GM12874 (cell line): ENCODE measurements around the gene ASPG.

Source experiments
- TF ChIP-seq, protein P1 (sequence below): IDR thresholded peaks from 2 replicates; pipeline ENCODE4 v1.5.1; 2011; ENCODE audit warnings: low read depth, mild to moderate bottlenecking, control low read depth, low read length, moderate library complexity; ENCODE audit not compliant: insufficient read depth

ASPG gene

GRCh38 chr14:104110491-104111209, 25.1 kb downstream of the ASPG start:
- TF ChIP-seq, protein P1, sequence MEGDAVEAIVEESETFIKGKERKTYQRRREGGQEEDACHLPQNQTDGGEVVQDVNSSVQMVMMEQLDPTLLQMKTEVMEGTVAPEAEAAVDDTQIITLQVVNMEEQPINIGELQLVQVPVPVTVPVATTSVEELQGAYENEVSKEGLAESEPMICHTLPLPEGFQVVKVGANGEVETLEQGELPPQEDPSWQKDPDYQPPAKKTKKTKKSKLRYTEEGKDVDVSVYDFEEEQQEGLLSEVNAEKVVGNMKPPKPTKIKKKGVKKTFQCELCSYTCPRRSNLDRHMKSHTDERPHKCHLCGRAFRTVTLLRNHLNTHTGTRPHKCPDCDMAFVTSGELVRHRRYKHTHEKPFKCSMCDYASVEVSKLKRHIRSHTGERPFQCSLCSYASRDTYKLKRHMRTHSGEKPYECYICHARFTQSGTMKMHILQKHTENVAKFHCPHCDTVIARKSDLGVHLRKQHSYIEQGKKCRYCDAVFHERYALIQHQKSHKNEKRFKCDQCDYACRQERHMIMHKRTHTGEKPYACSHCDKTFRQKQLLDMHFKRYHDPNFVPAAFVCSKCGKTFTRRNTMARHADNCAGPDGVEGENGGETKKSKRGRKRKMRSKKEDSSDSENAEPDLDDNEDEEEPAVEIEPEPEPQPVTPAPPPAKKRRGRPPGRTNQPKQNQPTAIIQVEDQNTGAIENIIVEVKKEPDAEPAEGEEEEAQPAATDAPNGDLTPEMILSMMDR = no peak

- TF ChIP-seq, protein P1 = no peak
These were observed 26.0 kb downstream of the ASPG start for GRCh38 chr14:104111301-104112112.

GRCh38 chr14:104112113-104112505, 26.6 kb downstream of the ASPG start:
- TF ChIP-seq, protein P1 = no peak

DNA sequence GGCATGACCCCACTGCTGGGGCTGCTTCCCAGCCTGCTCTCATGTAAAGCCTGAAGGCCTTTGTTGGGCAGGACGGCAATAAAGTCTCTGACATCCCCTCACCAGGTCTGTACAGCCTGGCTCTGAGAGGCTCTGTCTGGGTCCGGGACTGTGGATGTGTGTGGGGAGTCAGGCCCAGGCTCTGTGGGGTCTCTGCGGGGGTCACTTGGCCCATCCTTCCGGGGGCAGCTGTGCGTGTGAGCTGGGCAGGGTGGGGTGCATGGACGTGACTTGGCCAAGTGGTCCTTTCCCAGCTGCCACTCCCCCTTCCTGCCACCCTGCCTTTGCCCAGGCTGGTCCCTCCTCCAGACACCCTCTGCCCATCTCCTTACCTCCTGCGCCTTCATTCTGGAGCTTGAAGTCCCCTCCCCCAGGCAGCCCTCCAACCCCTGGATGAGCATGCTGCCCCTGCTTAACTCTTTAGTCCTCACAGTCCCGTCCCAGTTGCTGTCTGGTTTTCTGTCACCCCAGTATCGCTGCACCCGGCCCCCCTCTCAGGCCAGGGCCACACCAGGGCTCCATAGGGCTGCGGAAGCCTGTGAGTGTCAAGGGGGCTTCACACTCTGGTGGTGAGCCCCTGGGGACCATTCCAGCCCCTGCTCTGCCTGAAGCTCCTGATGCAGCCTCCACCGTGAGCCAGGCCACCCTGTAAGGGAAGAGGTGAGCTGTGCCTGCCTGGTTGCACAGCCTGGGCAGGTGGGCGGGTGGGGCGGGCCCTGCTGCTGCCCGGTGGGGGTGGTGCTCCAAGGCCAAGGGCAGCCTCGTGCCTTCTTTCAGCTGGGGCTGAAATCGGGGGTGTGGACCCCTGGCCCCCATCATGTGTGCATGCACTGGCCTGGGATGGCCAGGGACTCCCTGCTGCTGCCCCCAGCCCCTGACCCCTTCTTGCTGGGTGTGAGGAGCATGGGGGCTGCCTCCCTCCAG, 27.4 kb downstream of the ASPG start:
- TF ChIP-seq, protein P1 = no peak

DNA sequence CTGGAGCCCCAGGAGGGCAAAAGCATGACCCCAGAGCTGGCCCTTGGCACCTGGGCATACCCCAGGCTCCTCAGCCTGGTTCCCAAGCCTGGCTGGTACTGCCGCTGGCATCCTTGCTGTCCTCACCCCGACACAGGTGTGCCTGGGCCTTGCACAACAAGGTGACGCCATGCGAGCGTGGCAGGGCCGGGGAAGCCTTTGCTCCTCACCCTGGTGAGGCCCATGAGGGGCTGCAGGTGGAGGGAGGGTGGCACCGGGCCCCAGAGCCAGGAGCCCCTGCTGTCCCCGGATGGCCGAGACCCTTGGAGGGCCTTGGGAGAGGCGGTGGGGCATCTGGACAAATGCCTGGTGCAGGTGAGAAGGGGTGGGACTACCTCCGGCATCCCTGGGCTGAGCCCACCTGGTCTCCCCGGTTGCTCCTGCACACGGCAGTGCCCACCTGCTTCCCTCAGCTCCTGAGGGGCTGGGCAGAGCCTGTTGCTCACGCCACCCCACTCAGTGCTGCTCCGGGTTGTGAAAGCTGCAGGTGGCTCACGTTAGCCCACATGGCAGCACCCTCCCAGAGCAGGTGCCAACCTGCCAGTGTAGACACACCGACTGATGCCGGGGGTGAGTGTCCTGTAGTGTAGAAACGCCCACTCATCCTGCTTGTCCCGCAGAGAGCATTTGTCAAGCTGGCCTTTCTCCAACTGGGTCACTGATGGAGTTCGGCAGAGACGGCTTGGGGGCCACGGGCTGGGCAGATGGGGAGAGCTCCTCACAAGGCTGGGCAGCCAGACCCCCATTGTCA, 28.3 kb downstream of the ASPG start:
- TF ChIP-seq, protein P1 = no peak

DNA sequence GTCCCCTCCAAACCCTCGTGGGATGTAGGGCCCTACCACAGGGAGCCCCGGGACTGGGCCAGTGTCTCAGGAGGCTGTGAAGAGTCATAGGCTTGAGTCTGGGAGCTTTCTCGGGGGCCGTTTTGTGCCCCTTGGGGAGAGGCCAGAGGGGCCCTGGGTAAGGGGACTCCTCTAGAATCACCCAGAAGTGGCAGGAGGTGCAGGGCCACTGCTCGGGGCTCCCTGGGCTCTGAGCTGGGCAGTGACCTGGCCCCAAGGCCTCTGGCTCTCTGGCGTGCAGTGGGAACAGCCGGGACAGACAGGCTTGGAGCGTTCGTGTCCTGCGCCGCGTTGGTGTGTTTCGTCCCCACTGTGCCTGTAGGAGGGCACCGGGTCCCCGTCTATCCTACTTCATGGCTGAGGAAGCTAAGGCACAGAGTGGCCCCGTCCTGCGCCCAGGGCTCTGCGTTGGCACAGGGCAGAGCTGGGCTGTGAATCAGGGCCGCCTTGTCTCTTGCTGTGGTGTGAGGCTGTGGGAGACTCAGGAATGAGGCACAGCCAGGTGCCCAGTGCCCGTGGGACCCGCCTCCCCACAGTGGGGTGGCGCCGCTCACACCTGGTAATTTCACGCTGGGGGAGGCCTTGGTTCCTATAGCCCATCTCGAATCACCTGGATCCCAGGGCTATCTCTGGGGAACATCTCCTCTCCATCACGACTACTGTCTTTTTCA, 29.1 kb downstream of the ASPG start:
- TF ChIP-seq, protein P1 = no peak
